GM12878 (cell line): ENCODE data around the gene FEM1B. TPM values are rescaled to one million over a fixed set of nuclear protein-coding genes. Genes with fewer than 3 reads are reported as not detected.

Source experiments
- ATAC-seq: fragments of 200-7000 bp; cut with Tn5 transposase; 3 replicates; pipeline ENCODE4 v1.9.1; 2020; ENCODE audit warnings: mild to moderate bottlenecking, moderate library complexity
- BruUV-seq: library from RNA; stranded (reverse); fragments of 400-500 nt; replicated peaks from 2 replicates; lab custom pipeline; 2021; lab: Mats Ljungman, UMichigan
- CTCF ChIA-PET: fragments of 300-600 bp; sonication (Branson Sonifier 250); formaldehyde crosslinking; extraction: SDS; loops from one replicate; lab custom pipeline; 2021; ENCODE audit warnings: inconsistent platforms; lab: Yijun Ruan, JAX
- POLR2A ChIA-PET: fragments of 350-600 bp; formaldehyde crosslinking; extraction: SDS; loops from one replicate; lab custom pipeline; 2021; ENCODE audit warnings: inconsistent platforms; lab: Charles Lee
- RAD21 ChIA-PET: fragments of 300-600 bp; sonication (Branson Sonifier 250); formaldehyde crosslinking; loops from one replicate; lab custom pipeline; 2023; ENCODE audit warnings: antibody characterized with exemption; ENCODE audit not compliant: unreplicated experiment; lab: Charles Lee
- SMC1A ChIA-PET: fragments of 300-600 bp; sonication (Branson Sonifier 250); formaldehyde crosslinking; loops from one replicate; lab custom pipeline; 2023; ENCODE audit not compliant: unreplicated experiment, uncharacterized antibody; lab: Charles Lee
- DNase-seq: peaks from one replicate; pipeline ENCODE4 v3.0.0-alpha.2; 2011; ENCODE audit warnings: low read depth, low spot score
- FAIRE-seq: peaks from 3 replicates; lab custom pipeline; 2011; peaks lifted over from hg19 to GRCh38; lab: Jason Lieb, UNC
- H2AFZ ChIP-seq: 2 replicates; pipeline ENCODE4 v1.6.0; 2011; ENCODE audit warnings: low read depth, low read length, control low read depth; ENCODE audit not compliant: control insufficient read depth
- H3K27ac ChIP-seq: 2 replicates; pipeline ENCODE4 v1.5.1; 2011; ENCODE audit warnings: control low read depth; ENCODE audit not compliant: control insufficient read depth, insufficient read depth
- H3K27me3 ChIP-seq, 2 experiments: replicated peaks in 1 of 2; 2 replicates each; pipeline versions ENCODE4 v1.6.0 to v1.6.1; 2011; ENCODE audit warnings: low read length in 1 of 2; ENCODE audit not compliant: control insufficient read depth in 2 of 2, insufficient read depth in 2 of 2
- H3K36me3 ChIP-seq, 2 experiments: 2 replicates each; pipeline ENCODE4 v1.5.1; 2011; ENCODE audit warnings: low read length in 1 of 2; ENCODE audit not compliant: control insufficient read depth in 2 of 2, insufficient read depth in 2 of 2
- H3K4me1 ChIP-seq: 2 replicates; pipeline ENCODE4 v1.6.1; 2011; ENCODE audit warnings: mild to moderate bottlenecking, low read length, moderate library complexity, mixed read lengths; ENCODE audit not compliant: control insufficient read depth, insufficient read depth
- H3K4me2 ChIP-seq: 2 replicates; pipeline ENCODE4 v1.6.0; 2011; ENCODE audit warnings: control low read depth; ENCODE audit not compliant: control insufficient read depth, insufficient read depth
- H3K4me3 ChIP-seq: fragments of 200-600 bp; sonication (generic); 2 replicates; pipeline ENCODE4 v1.5.1; 2016
- H3K79me2 ChIP-seq: 2 replicates; pipeline ENCODE4 v1.6.0; 2011; ENCODE audit warnings: low read length; ENCODE audit not compliant: control insufficient read depth, insufficient read depth
- H3K9ac ChIP-seq: 2 replicates; pipeline ENCODE4 v1.8.0; 2011; ENCODE audit warnings: low read length, control low read depth, mixed read lengths; ENCODE audit not compliant: control insufficient read depth, insufficient read depth
- H3K9me3 ChIP-seq: replicated peaks from 3 replicates; pipeline ENCODE4 v1.5.1; 2011; ENCODE audit warnings: mild to moderate bottlenecking, low read length; ENCODE audit not compliant: control insufficient read depth, insufficient read depth
- H4K20me1 ChIP-seq: 2 replicates; pipeline ENCODE4 v1.6.0; 2011; ENCODE audit not compliant: control insufficient read depth, insufficient read depth
- EP300 ChIP-seq, 2 experiments: fragments of 150-350 bp in 1 of 2; IDR thresholded peaks; 2 replicates each; pipeline ENCODE4 v1.6.1; 2011 to 2012; ENCODE audit warnings: low read depth in 2 of 2, low read length in 2 of 2, borderline replicate concordance in 1 of 2, improper control_type of control experiment in 1 of 2, inconsistent platforms in 1 of 2; ENCODE audit not compliant: control insufficient read depth in 1 of 2
- HDAC2 ChIP-seq: fragments of 200-600 bp; sonication (generic); IDR thresholded peaks from 2 replicates; pipeline ENCODE4 v1.6.1; 2017
- NFYB ChIP-seq: IDR thresholded peaks from 2 replicates; pipeline ENCODE4 v1.6.1; 2011; ENCODE audit warnings: low read depth, mild to moderate bottlenecking, low read length, improper control_type of control experiment, moderate library complexity; ENCODE audit not compliant: insufficient read depth
- POLR2A ChIP-seq: IDR thresholded peaks from 2 replicates; pipeline ENCODE4 v1.6.1; 2011; ENCODE audit warnings: low read depth, mild to moderate bottlenecking, low read length
- PRDM15 ChIP-seq: fragments of 450-650 bp; formaldehyde crosslinking; IDR thresholded peaks from 2 replicates; pipeline ENCODE4 v1.4.0; 2020; ENCODE audit warnings: mild to moderate bottlenecking, moderate library complexity
- SP1 ChIP-seq: IDR thresholded peaks from one replicate; pipeline ENCODE4 v1.6.1; 2011; ENCODE audit warnings: low read depth, low read length
- STAT3 ChIP-seq: IDR thresholded peaks from 2 replicates; pipeline ENCODE4 v1.6.1; 2011; ENCODE audit warnings: low read depth, low read length, improper control_type of control experiment
- YBX1 ChIP-seq: fragments of 450-650 bp; IDR thresholded peaks from 2 replicates; pipeline ENCODE4 v1.6.1; 2016; ENCODE audit warnings: antibody characterized with exemption
- ZNF274 ChIP-seq: IDR thresholded peaks from one replicate; pipeline ENCODE4 v1.8.0; 2011; ENCODE audit not compliant: insufficient read length, insufficient read depth
- ZNF384 ChIP-seq: IDR thresholded peaks from 2 replicates; pipeline ENCODE4 v1.6.1; 2012; ENCODE audit warnings: low read depth, mild to moderate bottlenecking, low read length, improper control_type of control experiment, borderline replicate concordance
- WGBS: methylation state at CpG from one replicate; pipeline ENCODE4 v1.1.6; 2016; ENCODE audit warnings: low lambda C conversion rate; ENCODE audit not compliant: insufficient replicate concordance, insufficient coverage; ENCODE audit errors: missing lambda C conversion rate; 5-methylcytosine and 5-hydroxymethylcytosine counted together
- in situ Hi-C: fragments of 300-500 bp; cut with MboI; formaldehyde crosslinking; loops from 9 replicates; pipeline ENCODE4 v1.14.3; 2018; ENCODE audit warnings: mixed read lengths
- intact Hi-C: fragments of 100-400 bp; cut with micrococcal nuclease; formaldehyde crosslinking; loops from one replicate; pipeline ENCODE4 v1.14.2; 2022; ENCODE audit not compliant: unreplicated experiment
- polyA plus RNA-seq, 11 experiments: library from polyadenylated mRNA; depleted of rRNA in 4 of 11; unstranded in 6 of 11; stranded (reverse) in 5 of 11; fragments of >200 nt; fragmentation: Nextera tagmentation in 4 of 11; fragmentation: Illumina TruSeq in 1 of 11; extraction: Ambion mirVana in 4 of 11; extraction: Trizol in 1 of 11; gene quantifications; 1 replicate in 1 of 11; 2 replicates in 10 of 11; pipeline versions ENCODE4 v1.2.1 to v1.2.3, GENCODE V29; 2011 to 2016; ENCODE audit warnings: inconsistent platforms in 2 of 11, missing spikeins in 2 of 11, low read depth in 1 of 11
- total RNA-seq, 4 experiments: library from RNA; depleted of rRNA in 3 of 4; stranded (reverse); fragments of >200 nt in 3 of 4; fragmentation: Illumina TruSeq in 1 of 4; extraction: Trizol in 1 of 4; gene quantifications; 2 replicates each; pipeline versions ENCODE4 v1.2.1 to v1.2.3, GENCODE V29; 2013 to 2021

Gene FEM1B
- total and polyA plus RNA-seq, 10 of the 15 experiments (the other 5 are each of a cell fraction or from before 2014, with no cell fraction given): 5.5 to 61.1 (median 18.2) TPM

GRCh38 chr15:68304589-68305337 lies 27.2 kb downstream of the FEM1B start:
- Histone ChIP-seq H3K4me2 (no peak overlapping the region), H3K9ac (no peak overlapping the region), H3K27ac (no peak overlapping the region), H3K4me1 (peaks cover 11% of the 10 kb centered on the region), H4K20me1 (no peaks in the 10 kb centered on the region), H3K9me3 (no peaks in the 10 kb centered on the region), H3K79me2 (no peaks in the 10 kb centered on the region; the same call in 1 of the 2 replicates), H3K4me3 (no peak overlapping the region), H2AFZ (no peak overlapping the region), H3K36me3 (peaks cover 0 to 4% of the 10 kb centered on the region in 2 experiments; a peak in 1 of 4 replicates), H3K27me3 (no peaks in the 10 kb centered on the region)
- ChIA-PET POLR2A (no interaction called here), CTCF (interaction anchor here (0.7 to 6.0 kb wide), 5 partner anchors 15 to 234 kb away, joined by 3 to 114 read pairs (median 3); no protein-coding TSS in a partner anchor), SMC1A (interaction anchor here (2.6 kb wide), 1 partner anchor 52 kb away, joined by 30 read pairs; no protein-coding TSS in a partner anchor), RAD21 (interaction anchor here (1.1 to 1.6 kb wide), 2 partner anchors 52 to 369 kb away, joined by 3 to 7 read pairs; no protein-coding TSS in a partner anchor)
- FAIRE-seq (no peak), DNase-seq (no peak), ATAC-seq (no peak)
- TF ChIP-seq NFYB: no peak
- TF ChIP-seq HDAC2: no peak
- TF ChIP-seq YBX1: no peak
- TF ChIP-seq ZNF384: no peak
- no peak for TF ChIP-seq STAT3
- TF ChIP-seq PRDM15 (CRISPR knock-in tag): no peak
- no peak for TF ChIP-seq EP300 (IDR thresholded peaks at IDR 0.05; ENCODE audit: borderline replicate concordance in 1 of 2, control insufficient read depth in 1 of 2, low read depth in 2 of 2, low read length in 2 of 2)
- TF ChIP-seq POLR2A: no peak
- TF ChIP-seq ZNF274: no peak
- TF ChIP-seq SP1: no peak
- intact Hi-C loops (loop anchor here (5.0 kb wide), 2 partner anchors 248 to 573 kb away; no protein-coding TSS in a partner anchor), in situ Hi-C loops (loop anchor here (5.0 kb wide), 1 partner anchor 238 kb away; no protein-coding TSS in a partner anchor)
- 79% methylated on average over 15 of the region's 15 CpGs for WGBS
- BruUV-seq: no TSS peak
